SU-DHL-6 (cell line): ENCODE measurements around the gene CALHM1.

ENCODE experiments used
- H2AFZ ChIP-seq: fragments of 200-600 bp; sonication (generic); 2 replicates; pipeline ENCODE4 v1.6.1; 2014; ENCODE audit warnings: low read depth, mild to moderate bottlenecking, moderate library complexity, mixed read lengths, antibody characterized with exemption, low read length; ENCODE audit not compliant: severe bottlenecking
- H3F3A ChIP-seq: fragments of 200-600 bp; shearing (Covaris generic); 2 replicates; pipeline ENCODE4 v1.6.0; 2016; ENCODE audit warnings: antibody characterized with exemption, mild to moderate bottlenecking; ENCODE audit not compliant: insufficient read depth
- H3K27ac ChIP-seq: fragments of 200-600 bp; sonication (generic); 2 replicates; pipeline ENCODE4 v1.5.1; 2016; ENCODE audit warnings: low read depth, mild to moderate bottlenecking, low read length, moderate library complexity, mixed read lengths
- H3K27me3 ChIP-seq: fragments of 200-600 bp; sonication (generic), shearing (Covaris generic); 2 replicates; pipeline ENCODE4 v1.6.0; 2014; ENCODE audit warnings: mild to moderate bottlenecking, low read length
- H3K36me3 ChIP-seq: fragments of 200-600 bp; sonication (generic); 2 replicates; pipeline ENCODE4 v1.6.1; 2014; ENCODE audit warnings: mild to moderate bottlenecking, low read length, mixed read lengths
- H3K4me2 ChIP-seq: fragments of 300-600, 200-600 bp; shearing (Covaris generic), sonication (generic); 2 replicates; pipeline ENCODE4 v1.6.0; 2014; ENCODE audit warnings: low read length, low read depth, mild to moderate bottlenecking; ENCODE audit not compliant: poor library complexity, severe bottlenecking
- H3K4me3 ChIP-seq: fragments of 200-600 bp; sonication (generic); 2 replicates; pipeline ENCODE4 v1.5.1; 2014; ENCODE audit warnings: antibody characterized with exemption, low read length, mild to moderate bottlenecking, mixed read lengths; ENCODE audit not compliant: insufficient read depth, poor library complexity, severe bottlenecking
- H3K79me2 ChIP-seq: fragments of 200-600 bp; sonication (generic); 2 replicates; pipeline ENCODE4 v1.6.1; 2014; ENCODE audit warnings: mild to moderate bottlenecking, low read length, moderate library complexity; ENCODE audit not compliant: insufficient read depth
- H3K9ac ChIP-seq: fragments of 200-600 bp; sonication (generic); 2 replicates; pipeline ENCODE4 v1.7.0; 2014; ENCODE audit warnings: mild to moderate bottlenecking, low read length
- H3K9me2 ChIP-seq: fragments of 200-600 bp; sonication (generic); replicated peaks from 2 replicates; pipeline ENCODE4 v1.6.1; 2014; ENCODE audit warnings: low read length; ENCODE audit not compliant: insufficient read depth
- H3K9me3 ChIP-seq: fragments of 200-600 bp; sonication (generic); 2 replicates; pipeline ENCODE4 v1.6.1; 2014; ENCODE audit warnings: low read length, mixed read lengths; ENCODE audit not compliant: insufficient read depth
- H4K20me1 ChIP-seq: fragments of 200-600 bp; sonication (generic); 2 replicates; pipeline ENCODE4 v1.6.1; 2014; ENCODE audit warnings: low read depth, mild to moderate bottlenecking, antibody characterized with exemption, low read length, moderate library complexity, mixed read lengths
- EZH2phosphoT487 ChIP-seq: fragments of 200-600 bp; sonication (generic), shearing (Covaris generic); conservative IDR thresholded peaks from 2 replicates; pipeline ENCODE4 v1.6.1; 2018; ENCODE audit warnings: mild to moderate bottlenecking, antibody characterized with exemption, low read length, moderate library complexity, mixed read lengths
- TF ChIP-seq, protein P1 (sequence below): fragments of 200-600 bp; sonication (generic); IDR thresholded peaks from one replicate; pipeline ENCODE4 v1.5.1; 2017; ENCODE audit warnings: antibody characterized with exemption, mild to moderate bottlenecking, low read length, moderate library complexity; ENCODE audit not compliant: insufficient read depth, poor library complexity, severe bottlenecking

The CALHM1 gene

DNA sequence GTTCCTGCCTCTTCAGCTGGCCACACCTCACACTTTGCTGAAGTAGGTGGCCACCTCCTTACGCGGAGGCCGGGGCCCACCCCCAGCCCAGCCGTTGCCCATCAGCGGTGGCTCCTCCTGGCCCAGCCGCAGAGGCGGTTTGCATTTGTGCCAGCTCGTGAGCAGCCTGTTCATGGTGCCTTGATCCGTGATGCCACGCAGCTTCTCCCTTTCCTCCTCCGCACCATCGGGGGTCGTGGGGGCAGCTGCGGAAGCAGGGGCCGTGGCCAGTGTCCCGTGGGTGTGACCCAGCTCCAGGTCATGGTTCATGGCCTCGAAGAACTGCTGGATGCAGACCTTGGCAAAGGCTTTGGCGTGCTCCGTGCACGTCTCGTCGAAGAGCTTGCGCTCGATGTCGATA lies 3.5 kb downstream of the CALHM1 start:
- Histone ChIP-seq H3K27me3 (no peaks in the 10 kb centered on the region), H3K4me3 (no peak overlapping the region), H3K27ac (no peak overlapping the region), H3K9me3 (no peaks in the 10 kb centered on the region), H3K9me2 (no peaks in the 10 kb centered on the region), H4K20me1 (no peaks in the 10 kb centered on the region), H2AFZ (no peak overlapping the region), H3K36me3 (no peaks in the 10 kb centered on the region), H3K9ac (no peak overlapping the region), H3F3A (no peaks in the 10 kb centered on the region), H3K4me2 (no peak overlapping the region), H3K79me2 (no peaks in the 10 kb centered on the region)
- no peak for TF ChIP-seq EZH2phosphoT487
- TF ChIP-seq, protein P1, sequence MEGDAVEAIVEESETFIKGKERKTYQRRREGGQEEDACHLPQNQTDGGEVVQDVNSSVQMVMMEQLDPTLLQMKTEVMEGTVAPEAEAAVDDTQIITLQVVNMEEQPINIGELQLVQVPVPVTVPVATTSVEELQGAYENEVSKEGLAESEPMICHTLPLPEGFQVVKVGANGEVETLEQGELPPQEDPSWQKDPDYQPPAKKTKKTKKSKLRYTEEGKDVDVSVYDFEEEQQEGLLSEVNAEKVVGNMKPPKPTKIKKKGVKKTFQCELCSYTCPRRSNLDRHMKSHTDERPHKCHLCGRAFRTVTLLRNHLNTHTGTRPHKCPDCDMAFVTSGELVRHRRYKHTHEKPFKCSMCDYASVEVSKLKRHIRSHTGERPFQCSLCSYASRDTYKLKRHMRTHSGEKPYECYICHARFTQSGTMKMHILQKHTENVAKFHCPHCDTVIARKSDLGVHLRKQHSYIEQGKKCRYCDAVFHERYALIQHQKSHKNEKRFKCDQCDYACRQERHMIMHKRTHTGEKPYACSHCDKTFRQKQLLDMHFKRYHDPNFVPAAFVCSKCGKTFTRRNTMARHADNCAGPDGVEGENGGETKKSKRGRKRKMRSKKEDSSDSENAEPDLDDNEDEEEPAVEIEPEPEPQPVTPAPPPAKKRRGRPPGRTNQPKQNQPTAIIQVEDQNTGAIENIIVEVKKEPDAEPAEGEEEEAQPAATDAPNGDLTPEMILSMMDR: no peak

DNA sequence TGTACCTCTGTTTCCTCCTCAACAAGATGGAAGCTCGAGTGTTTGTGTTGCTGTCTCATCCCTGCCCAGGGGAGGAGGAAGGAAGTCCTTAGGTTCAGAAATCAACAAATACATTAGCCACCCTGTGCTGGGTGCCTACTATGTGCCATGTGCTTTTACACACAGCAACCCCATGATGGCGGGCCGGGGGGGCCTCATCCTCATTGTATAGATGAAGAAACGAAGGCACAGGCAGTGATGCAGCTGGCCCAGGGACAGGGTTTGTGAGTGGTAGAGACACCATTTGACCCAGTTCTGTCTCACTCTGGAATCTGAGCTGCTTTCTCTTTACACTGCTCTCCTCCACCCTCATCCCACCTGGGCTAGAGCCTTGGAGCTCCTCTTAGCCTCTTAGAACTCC lies 4.7 kb downstream of the CALHM1 start:
- no peaks in the 10 kb centered on the region for H3K27me3 ChIP-seq
- no peaks in the 10 kb centered on the region for H3K9me3 ChIP-seq
- no peak overlapping the region for H3K4me2 ChIP-seq
- H3K79me2 ChIP-seq: no peaks in the 10 kb centered on the region
- no peak for TF ChIP-seq EZH2phosphoT487
- TF ChIP-seq, protein P1: no peak
- no peak overlapping the region for H2AFZ ChIP-seq
- no peaks in the 10 kb centered on the region for H3F3A ChIP-seq
- H3K9ac ChIP-seq: no peak overlapping the region
- no peaks in the 10 kb centered on the region for H3K9me2 ChIP-seq
- H3K27ac ChIP-seq: no peak overlapping the region
- H3K4me3 ChIP-seq: no peak overlapping the region
- H3K36me3 ChIP-seq: no peaks in the 10 kb centered on the region
- no peaks in the 10 kb centered on the region for H4K20me1 ChIP-seq

DNA sequence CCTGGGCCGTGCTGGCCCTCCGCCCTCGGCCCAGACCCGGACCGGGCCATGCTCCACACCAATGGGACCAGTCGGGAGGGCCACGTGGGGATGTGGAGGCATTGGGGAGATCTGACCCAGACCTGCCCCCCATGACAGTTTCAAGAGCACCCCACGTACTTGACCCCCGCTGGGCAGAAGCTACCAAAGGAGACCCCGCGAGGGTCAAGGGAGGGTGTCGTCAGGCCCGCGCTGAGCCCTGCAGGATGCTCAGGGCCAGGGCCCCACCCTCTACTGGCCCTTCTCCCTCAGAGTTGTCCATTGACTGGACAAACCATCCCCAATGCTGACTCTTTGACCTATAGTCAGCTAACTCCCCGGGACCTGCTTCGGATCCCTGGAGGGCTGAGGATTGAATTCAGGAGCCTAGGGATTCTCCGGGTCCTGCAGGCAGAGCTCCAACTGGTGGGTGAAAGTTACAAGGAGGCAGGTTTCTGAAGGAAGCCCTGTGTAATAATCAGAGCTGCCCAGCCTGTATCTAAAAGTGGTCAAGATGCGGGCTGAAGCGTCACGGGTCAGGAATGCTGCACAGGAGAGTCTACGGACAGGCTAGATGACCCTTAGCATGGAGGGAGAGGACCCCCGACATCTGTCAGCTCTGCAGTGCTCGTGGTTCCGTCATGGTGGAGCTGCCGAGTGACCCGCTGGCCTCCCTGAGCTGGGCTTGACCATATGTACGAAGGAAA lies 6.0 kb downstream of the CALHM1 start:
- TF ChIP-seq, protein P1: no peak
- no peak for TF ChIP-seq EZH2phosphoT487
- H3K9me3 ChIP-seq: no peaks in the 10 kb centered on the region
- H3K27me3 ChIP-seq: no peaks in the 10 kb centered on the region
- no peaks in the 10 kb centered on the region for H3K9me2 ChIP-seq
- no peaks in the 10 kb centered on the region for H3K36me3 ChIP-seq
- no peaks in the 10 kb centered on the region for H3K79me2 ChIP-seq
- no peaks in the 10 kb centered on the region for H4K20me1 ChIP-seq
- no peak overlapping the region for H3K4me3 ChIP-seq
- no peak overlapping the region for H3K27ac ChIP-seq
- H3F3A ChIP-seq: no peaks in the 10 kb centered on the region
- peak overlapping the region; percentile 36 for H3K4me2 ChIP-seq
- H2AFZ ChIP-seq: peak overlapping the region; percentile 74
- H3K9ac ChIP-seq: peak overlapping the region; percentile 23; the same call in 1 of the 2 replicates
